PC-9 (cell line): ENCODE measurements around the gene MRPS5. TPM values are rescaled to one million over a fixed set of nuclear protein-coding genes. Genes with fewer than 3 reads are reported as not detected.

ENCODE experiments used
- BruUV-seq: library from RNA; stranded (reverse); fragments of 400-500 nt; replicated peaks from 2 replicates; lab custom pipeline; 2021; lab: Mats Ljungman, UMichigan
- CTCF ChIA-PET: fragments of 300-600 bp; sonication (Branson Sonifier 250); formaldehyde crosslinking; loops from one replicate; lab custom pipeline; 2022; ENCODE audit warnings: antibody characterized with exemption; lab: Charles Lee
- POLR2A ChIA-PET: fragments of 300-600 bp; sonication (Branson Sonifier 250); formaldehyde crosslinking; loops from one replicate; lab custom pipeline; 2022; ENCODE audit warnings: antibody characterized with exemption; ENCODE audit not compliant: unreplicated experiment; lab: Charles Lee
- DNase-seq, 2 experiments: peaks; one replicate each; pipeline versions ENCODE4 v3.0.0 to v3.0.0-alpha.2; 2015 to 2022; ENCODE audit warnings: mixed read lengths in 1 of 2
- H2AFZ ChIP-seq: fragments of 200-600 bp; sonication (generic); 2 replicates; pipeline ENCODE4 v1.8.1; 2017; ENCODE audit warnings: antibody characterized with exemption
- H3F3A ChIP-seq: fragments of 200-600 bp; sonication (generic); 2 replicates; pipeline ENCODE4 v1.8.1; 2017; ENCODE audit warnings: antibody characterized with exemption, mild to moderate bottlenecking, low read depth; ENCODE audit not compliant: insufficient read depth
- H3K27ac ChIP-seq: fragments of 200-600 bp; sonication (generic); 2 replicates; pipeline ENCODE4 v1.6.1; 2016; ENCODE audit warnings: mixed run types
- H3K27me3 ChIP-seq: fragments of 200-600 bp; sonication (generic); 2 replicates; pipeline ENCODE4 v1.6.1; 2016; ENCODE audit warnings: low read depth, mixed run types; ENCODE audit not compliant: insufficient read depth
- H3K36me3 ChIP-seq: fragments of 200-600 bp; sonication (generic); 2 replicates; pipeline ENCODE4 v1.6.1; 2016; ENCODE audit warnings: low read depth, mixed run types
- H3K4me1 ChIP-seq: fragments of 200-600 bp; sonication (generic); replicated peaks from 2 replicates; pipeline ENCODE4 v1.6.1; 2016; ENCODE audit warnings: mixed run types; ENCODE audit not compliant: insufficient read depth
- H3K4me2 ChIP-seq: fragments of 200-600 bp; sonication (generic); 2 replicates; pipeline ENCODE4 v1.6.1; 2017; ENCODE audit warnings: mixed run types
- H3K4me3 ChIP-seq: fragments of 200-600 bp; sonication (generic); 2 replicates; pipeline ENCODE4 v1.6.1; 2016; ENCODE audit warnings: mixed run types
- H3K79me2 ChIP-seq: fragments of 200-600 bp; sonication (generic); 2 replicates; pipeline ENCODE4 v1.6.1; 2017; ENCODE audit warnings: low read depth, mixed run types
- H3K9me2 ChIP-seq: fragments of 200-600 bp; sonication (generic); 2 replicates; pipeline ENCODE4 v1.8.1; 2017; ENCODE audit warnings: mild to moderate bottlenecking; ENCODE audit not compliant: insufficient read depth
- H3K9me3 ChIP-seq: fragments of 200-600 bp; sonication (generic); 2 replicates; pipeline ENCODE4 v1.8.1; 2016; ENCODE audit warnings: low read depth; ENCODE audit not compliant: insufficient read depth
- H4K20me1 ChIP-seq: fragments of 200-600 bp; sonication (generic); 2 replicates; pipeline ENCODE4 v1.8.1; 2017; ENCODE audit not compliant: insufficient read depth
- CTCF ChIP-seq: fragments of 200-600 bp; sonication (generic); conservative IDR thresholded peaks from 2 replicates; pipeline ENCODE4 v1.6.1; 2017; ENCODE audit warnings: mixed run types, antibody characterized with exemption, mild to moderate bottlenecking, moderate library complexity
- EZH2 ChIP-seq: fragments of 200-600 bp; sonication (generic); IDR thresholded peaks from 2 replicates; pipeline ENCODE4 v1.8.0; 2017; ENCODE audit warnings: antibody characterized with exemption, low read depth
- intact Hi-C: fragments of 100-400 bp; cut with micrococcal nuclease; formaldehyde crosslinking; loops from one replicate; pipeline ENCODE4 v1.10.0; 2022; ENCODE audit not compliant: unreplicated experiment
- total RNA-seq: library from RNA; stranded (reverse); gene quantifications from 2 replicates; pipeline ENCODE4 v1.2.3, GENCODE V29; 2021

Gene MRPS5
- total RNA-seq, 1 experiment from 2014 or later, result 69.0 TPM

DNA sequence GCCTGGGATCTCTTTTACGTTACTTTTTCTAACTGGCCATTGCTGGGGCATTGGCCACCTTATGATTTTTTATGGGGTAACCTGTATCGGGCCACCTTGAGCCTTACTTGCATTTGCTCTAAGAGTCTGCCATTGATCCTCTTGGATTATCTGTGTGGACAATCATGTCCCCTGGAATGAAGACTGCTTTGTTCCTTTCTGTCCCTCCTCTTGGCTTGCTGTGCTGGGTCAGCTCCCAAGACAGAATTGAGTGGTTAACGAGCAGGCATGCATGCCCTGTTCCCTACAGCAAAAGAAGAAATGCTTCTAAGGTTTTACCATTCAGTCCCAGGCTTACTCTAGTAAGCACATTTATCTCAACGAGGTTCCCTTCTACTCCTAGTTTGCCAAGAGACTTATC, 49.8 kb downstream of the MRPS5 start:
- ChIA-PET CTCF (no interaction called here), POLR2A (no interaction called here)
- DNase-seq, result peak in 1 of 2 experiments; percentile 22
- peaks cover 10% of the 10 kb centered on the region; the same call in 1 of the 2 replicates for H3F3A ChIP-seq
- H3K4me1 ChIP-seq, result peaks cover 19% of the 10 kb centered on the region
- no peaks in the 10 kb centered on the region for H3K27me3 ChIP-seq
- H2AFZ ChIP-seq, result no peak overlapping the region
- H3K4me2 ChIP-seq, result no peak overlapping the region
- intact Hi-C loops, result no loop called here
- no TSS peak for BruUV-seq
- H4K20me1 ChIP-seq, result no peaks in the 10 kb centered on the region
- H3K9me2 ChIP-seq, result no peaks in the 10 kb centered on the region
- H3K36me3 ChIP-seq, result no peaks in the 10 kb centered on the region
- TF ChIP-seq CTCF (no peak), EZH2 (no peak)
- H3K79me2 ChIP-seq, result no peaks in the 10 kb centered on the region
- H3K27ac ChIP-seq, result no peak overlapping the region
- H3K9me3 ChIP-seq, result no peaks in the 10 kb centered on the region
- no peak overlapping the region for H3K4me3 ChIP-seq

DNA sequence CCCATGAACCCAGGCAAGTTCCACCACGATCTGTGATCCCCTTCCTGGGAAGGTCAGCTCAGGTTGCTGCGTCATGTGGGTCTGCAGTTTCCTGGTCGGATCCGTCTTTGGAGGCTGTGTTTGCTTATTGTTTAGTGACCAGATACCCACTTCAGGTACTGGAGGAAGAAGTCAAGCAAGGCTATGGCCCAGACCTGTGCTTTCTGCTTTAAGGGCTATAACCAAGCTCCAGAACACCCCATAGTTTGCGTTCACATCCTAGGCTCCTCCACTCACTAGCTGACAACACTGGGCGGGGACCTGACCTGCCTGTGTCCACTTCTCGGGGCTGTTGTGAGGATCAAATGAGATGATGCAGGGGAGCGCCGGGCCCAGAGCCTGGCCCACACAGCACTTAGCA, 52.1 kb downstream of the MRPS5 start:
- no peak overlapping the region for H3K27ac ChIP-seq
- no peaks in the 10 kb centered on the region for H3K9me2 ChIP-seq
- no peaks in the 10 kb centered on the region for H3K9me3 ChIP-seq
- H4K20me1 ChIP-seq, result no peaks in the 10 kb centered on the region
- TF ChIP-seq EZH2 (no peak), CTCF (no peak)
- H3K4me3 ChIP-seq, result no peak overlapping the region
- BruUV-seq, result no TSS peak
- H3K79me2 ChIP-seq, result no peaks in the 10 kb centered on the region
- peaks cover 11% of the 10 kb centered on the region for H3K4me1 ChIP-seq
- intact Hi-C loops, result no loop called here
- ChIA-PET CTCF (no interaction called here), POLR2A (no interaction called here)
- H3K4me2 ChIP-seq, result no peak overlapping the region
- no peak overlapping the region for H2AFZ ChIP-seq
- no peaks in the 10 kb centered on the region for H3K36me3 ChIP-seq
- DNase-seq, result no peak
- H3F3A ChIP-seq, result no peaks in the 10 kb centered on the region
- H3K27me3 ChIP-seq, result no peaks in the 10 kb centered on the region

DNA sequence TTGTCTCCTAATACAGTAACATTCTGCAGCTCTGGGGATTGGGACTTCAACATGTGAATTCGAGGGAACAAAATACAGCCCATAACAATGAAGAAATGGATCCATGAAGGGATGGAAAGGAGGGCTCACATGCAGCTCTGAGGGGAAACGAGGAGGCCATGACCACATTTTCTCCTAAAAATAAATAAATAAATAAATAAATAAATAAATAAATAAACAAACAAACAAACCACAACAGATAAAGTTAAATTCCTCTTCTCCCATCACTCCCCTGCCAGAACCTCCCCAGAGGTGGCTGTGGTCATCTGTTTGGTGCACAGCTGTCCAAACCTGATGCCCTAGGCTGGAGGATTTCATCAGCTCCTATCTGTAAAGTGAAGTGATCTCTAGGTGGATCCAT, 53.4 kb downstream of the MRPS5 start:
- no peaks in the 10 kb centered on the region for H3K9me3 ChIP-seq
- intact Hi-C loops, result no loop called here
- no peaks in the 10 kb centered on the region for H4K20me1 ChIP-seq
- H3K27ac ChIP-seq, result no peak overlapping the region
- peaks cover 16% of the 10 kb centered on the region for H3K4me1 ChIP-seq
- no peak overlapping the region for H3K4me3 ChIP-seq
- ChIA-PET CTCF (no interaction called here), POLR2A (no interaction called here)
- no TSS peak for BruUV-seq
- no peaks in the 10 kb centered on the region for H3K79me2 ChIP-seq
- H3K27me3 ChIP-seq, result no peaks in the 10 kb centered on the region
- H3F3A ChIP-seq, result peaks cover 7% of the 10 kb centered on the region
- H2AFZ ChIP-seq, result no peak overlapping the region
- DNase-seq, result no peak
- H3K9me2 ChIP-seq, result no peaks in the 10 kb centered on the region
- no peaks in the 10 kb centered on the region for H3K36me3 ChIP-seq
- TF ChIP-seq CTCF (no peak), EZH2 (no peak)
- H3K4me2 ChIP-seq, result no peak overlapping the region
